ENCODE measurements around the gene GRN.

Gene GRN

GRCh38 chr17:44351961-44352827 is 7.1 kb downstream of the GRN start:
- Mint-ChIP-seq H3K27me3 (ENCODE audit: low read depth) (no peaks in the 10 kb centered on the region), H3K36me3 (ENCODE audit: low read depth) (peaks cover 16% of the 10 kb centered on the region), H3K4me1 (peaks cover 18% of the 10 kb centered on the region), H3K9me3 (no peaks in the 10 kb centered on the region), H3K27ac (no peak overlapping the region), H3K4me3 (no peak overlapping the region)
- TF ChIP-seq CTCF (IDR thresholded peaks at IDR 0.05; ENCODE audit: unreplicated experiment in 3 of 3), result no peak

DNA sequence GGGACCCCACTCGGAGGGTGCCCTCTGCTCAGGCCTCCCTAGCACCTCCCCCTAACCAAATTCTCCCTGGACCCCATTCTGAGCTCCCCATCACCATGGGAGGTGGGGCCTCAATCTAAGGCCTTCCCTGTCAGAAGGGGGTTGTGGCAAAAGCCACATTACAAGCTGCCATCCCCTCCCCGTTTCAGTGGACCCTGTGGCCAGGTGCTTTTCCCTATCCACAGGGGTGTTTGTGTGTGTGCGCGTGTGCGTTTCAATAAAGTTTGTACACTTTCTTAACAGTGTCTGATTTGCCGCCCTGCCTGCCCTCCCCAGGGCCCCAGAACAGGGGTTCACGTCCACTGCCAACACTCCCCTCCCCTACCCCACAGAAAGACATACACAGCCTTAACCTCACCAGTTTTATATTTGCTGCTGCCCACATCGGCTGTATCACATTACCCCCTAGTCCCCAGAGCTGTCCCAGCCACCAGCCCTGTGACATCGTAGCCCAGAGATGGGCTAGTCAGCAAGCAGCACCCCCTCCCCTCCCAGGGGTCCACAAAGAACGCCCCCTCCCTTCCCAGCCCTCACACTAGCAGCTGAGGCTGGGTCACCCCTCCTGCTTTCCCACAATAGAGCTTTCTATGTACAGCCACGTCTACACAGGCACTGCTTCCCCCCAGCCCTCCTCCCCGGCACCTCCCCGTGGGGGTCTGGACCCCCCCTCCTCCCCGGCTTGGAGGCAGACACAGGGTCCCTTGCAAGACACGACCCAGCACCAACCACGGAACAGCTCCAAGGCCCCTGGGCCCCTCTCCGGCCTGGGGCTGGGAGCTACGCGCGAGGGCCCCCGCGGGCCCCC is 7.9 kb downstream of the GRN start:
- H3K36me3 Mint-ChIP-seq (ENCODE audit: low read depth), result peaks cover 19% of the 10 kb centered on the region
- H3K9me3 Mint-ChIP-seq, result no peaks in the 10 kb centered on the region
- peaks cover 22% of the 10 kb centered on the region for H3K4me1 Mint-ChIP-seq
- peak overlapping the region; percentile 48 to 74 (median 58) for H3K4me3 Mint-ChIP-seq
- H3K27ac Mint-ChIP-seq, result peak overlapping the region; percentile 23 to 51 (median 47)
- TF ChIP-seq CTCF (IDR thresholded peaks at IDR 0.05; ENCODE audit: unreplicated experiment in 3 of 3), result no peak
- no peaks in the 10 kb centered on the region for H3K27me3 Mint-ChIP-seq (ENCODE audit: low read depth)

DNA sequence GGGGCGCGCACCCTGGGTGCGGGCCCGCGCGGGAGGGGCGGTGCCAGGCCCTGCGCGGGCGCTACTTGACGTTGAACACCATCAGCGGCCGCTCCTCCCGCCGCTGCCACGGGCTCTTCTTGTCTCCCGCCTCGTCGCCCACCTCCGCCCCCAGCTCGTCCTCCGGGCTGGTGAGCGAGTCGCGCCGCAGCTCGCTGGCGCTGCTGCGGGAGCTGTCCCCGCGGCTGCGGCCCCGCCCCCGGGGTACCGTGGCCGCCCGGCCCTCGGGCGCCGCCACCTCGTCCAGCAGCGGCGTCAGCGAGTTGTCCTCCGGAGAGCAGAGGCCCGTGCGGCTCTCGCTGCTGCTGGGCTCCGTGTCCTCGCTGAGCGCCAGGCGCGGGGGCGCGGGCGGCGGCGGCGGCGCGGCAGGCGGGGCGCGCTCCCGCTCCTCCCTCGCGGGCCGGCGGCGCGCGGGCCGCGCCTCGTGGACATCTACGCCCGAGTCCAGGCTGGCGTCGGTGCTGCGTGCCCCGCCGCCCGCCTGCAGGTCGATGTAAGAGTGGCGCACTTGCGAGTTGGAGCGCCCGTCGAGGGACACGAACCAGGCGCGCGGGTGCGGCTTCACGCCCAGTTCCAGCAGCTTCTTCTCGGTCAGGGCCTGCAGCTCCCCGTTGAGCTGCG is 8.7 kb downstream of the GRN start:
- H3K9me3 Mint-ChIP-seq, result no peaks in the 10 kb centered on the region
- H3K27me3 Mint-ChIP-seq (ENCODE audit: low read depth), result no peaks in the 10 kb centered on the region
- peak overlapping the region in 1 of 3 experiments; percentile 55 for H3K4me3 Mint-ChIP-seq
- H3K27ac Mint-ChIP-seq, result no peak overlapping the region
- H3K36me3 Mint-ChIP-seq (ENCODE audit: low read depth), result peaks cover 22% of the 10 kb centered on the region
- TF ChIP-seq CTCF (IDR thresholded peaks at IDR 0.05; ENCODE audit: unreplicated experiment in 3 of 3), result no peak
- H3K4me1 Mint-ChIP-seq, result peaks cover 28% of the 10 kb centered on the region

GRCh38 chr17:44354582-44355561 is 9.8 kb downstream of the GRN start:
- H3K36me3 Mint-ChIP-seq (ENCODE audit: low read depth), result peaks cover 28% of the 10 kb centered on the region
- peak overlapping the region in 2 of 3 experiments; percentile 37 to 38 for H3K4me3 Mint-ChIP-seq
- peaks cover 2% of the 10 kb centered on the region for H3K27me3 Mint-ChIP-seq (ENCODE audit: low read depth)
- peaks cover 38% of the 10 kb centered on the region for H3K4me1 Mint-ChIP-seq
- H3K27ac Mint-ChIP-seq, result peak overlapping the region in 1 of 3 experiments; percentile 61
- no peaks in the 10 kb centered on the region for H3K9me3 Mint-ChIP-seq
- TF ChIP-seq CTCF (IDR thresholded peaks at IDR 0.05; ENCODE audit: unreplicated experiment in 3 of 3), result peak; percentile 56 to 61 (median 60)

DNA sequence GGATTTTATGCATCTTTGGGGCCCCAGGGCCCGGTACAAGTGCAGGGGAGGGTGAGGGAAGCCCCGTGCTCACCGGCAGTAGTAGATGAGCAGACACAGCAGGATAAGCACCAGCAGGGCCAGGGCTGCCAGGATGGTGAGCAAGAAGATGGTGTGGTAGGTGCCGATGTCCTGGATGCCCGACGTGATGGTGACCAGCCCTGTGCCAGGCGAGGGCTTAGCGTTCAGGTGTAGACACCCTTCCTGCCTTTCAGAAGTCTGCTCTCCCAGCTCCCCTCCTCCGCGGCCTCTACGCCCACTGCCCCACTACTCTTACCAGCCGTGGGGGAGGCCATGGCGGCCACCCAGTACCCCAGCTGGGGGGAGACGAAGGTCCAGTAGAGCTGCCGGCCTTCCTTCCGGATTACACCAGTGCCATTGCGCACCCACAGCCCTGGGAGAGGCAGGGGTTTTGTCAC is 10.6 kb downstream of the GRN start:
- Mint-ChIP-seq H3K27me3 (ENCODE audit: low read depth) (peaks cover 3% of the 10 kb centered on the region), H3K27ac (no peak overlapping the region), H3K4me1 (peaks cover 46% of the 10 kb centered on the region), H3K9me3 (no peaks in the 10 kb centered on the region), H3K4me3 (peak overlapping the region in 1 of 3 experiments; percentile 37), H3K36me3 (ENCODE audit: low read depth) (peaks cover 33% of the 10 kb centered on the region)
- TF ChIP-seq CTCF (IDR thresholded peaks at IDR 0.05; ENCODE audit: unreplicated experiment in 3 of 3), result no peak

Data from nephron (organoid).